Measurements from ENCODE around the gene DHX16.

- TF ChIP-seq EZH2phosphoT487 (IDR thresholded peaks at IDR 0.05; ENCODE audit: insufficient read depth, low read depth), result no peak
- no peak for TF ChIP-seq EZH2 (IDR thresholded peaks at IDR 0.05; ENCODE audit: insufficient read depth, poor library complexity, severe bottlenecking)
Observed at GRCh38 chr6:30678964-30679726, 6.3 kb upstream of the DHX16 start.
